Stomach (tissue), 9 donors: ENCODE data around the gene BRPF1. TPM values are rescaled to one million over a fixed set of nuclear protein-coding genes. Genes with fewer than 3 reads are reported as not detected.

Source experiments
- DNase-seq, 2 donors: peaks; one replicate each; pipeline versions ENCODE4 v3.0.0 to v3.0.0-alpha.2; 2013 to 2019
- H3K27ac ChIP-seq, 5 donors: fragments of 200-600 bp in 4 of 5; sonication (generic) in 4 of 5; one replicate each; pipeline ENCODE4 v1.5.1; 2013 to 2019; ENCODE audit warnings: mild to moderate bottlenecking in 1 of 5, moderate library complexity in 1 of 5
- H3K27me3 ChIP-seq, 3 donors: fragments of 200-600 bp; sonication (generic); one replicate each; pipeline ENCODE4 v1.5.1; 2017 to 2019; ENCODE audit warnings: mixed run types in 1 of 3
- H3K36me3 ChIP-seq, 4 donors: fragments of 200-600 bp; sonication (generic); 1 replicate in 3 of 4; 2 replicates in 1 of 4; pipeline ENCODE4 v1.5.1; 2016 to 2019
- H3K4me1 ChIP-seq, 4 donors: fragments of 200-600 bp; sonication (generic); one replicate each; pipeline ENCODE4 v1.5.1; 2016 to 2019
- H3K4me3 ChIP-seq, 4 donors: fragments of 200-600 bp; sonication (generic) in 3 of 4; one replicate each; pipeline ENCODE4 v1.5.1; 2016 to 2019; ENCODE audit warnings: mild to moderate bottlenecking in 1 of 4
- H3K9me3 ChIP-seq, 4 donors: fragments of 200-600 bp; sonication (generic); one replicate each; pipeline ENCODE4 v1.5.1; 2016 to 2019
- CTCF ChIP-seq, 7 experiments: fragments of 450-650 bp in 4 of 7; fragments of 200-600 bp in 3 of 7; sonication (generic) in 3 of 7; IDR thresholded peaks; one replicate each; pipeline ENCODE4 v1.5.1; 2016 to 2019; ENCODE audit warnings: antibody characterized with exemption in 7 of 7, control low read depth in 2 of 7, mild to moderate bottlenecking in 1 of 7
- EP300 ChIP-seq: sonication (generic); formaldehyde crosslinking; IDR thresholded peaks from one replicate; pipeline ENCODE4 v1.6.1; 2017; ENCODE audit warnings: antibody characterized with exemption
- POLR2A ChIP-seq, 4 donors: fragments of 450-650 bp; IDR thresholded peaks; one replicate each; pipeline ENCODE4 v1.6.1; 2016; ENCODE audit warnings: antibody characterized with exemption in 4 of 4, control low read depth in 2 of 4, mild to moderate bottlenecking in 1 of 4, moderate library complexity in 1 of 4
- POLR2AphosphoS5 ChIP-seq, 3 donors: sonication (generic); formaldehyde crosslinking; IDR thresholded peaks; one replicate each; pipeline ENCODE4 v1.6.1; 2016; ENCODE audit warnings: antibody characterized with exemption in 3 of 3
- WGBS, 5 donors: extraction: QIAGEN DNeasy Blood & Tissue Kit in 3 of 5; methylation state at CpG; one replicate each; pipeline versions ENCODE4 v1.1.5 to v1.1.7; 2013 to 2018; 5-methylcytosine and 5-hydroxymethylcytosine counted together
- intact Hi-C: fragments of 100-400 bp; cut with DNase I; formaldehyde crosslinking; loops from one replicate; pipeline ENCODE4 v1.15.1; 2023; ENCODE audit warnings: low total_unique reads
- polyA plus RNA-seq, 3 donors: library from polyadenylated mRNA; stranded (reverse); fragments of 200-250 nt; gene quantifications; one replicate each; pipeline ENCODE4 v1.2.3, GENCODE V29; 2013
- total RNA-seq, 5 donors: library from RNA; depleted of rRNA; stranded (reverse); fragments of >200 nt; gene quantifications; one replicate each; pipeline versions ENCODE4 v1.1.0 to v1.2.3, GENCODE V29; 2014 to 2016
- donor health status: healthy with polysubstance abuse.
- donor health status: Bipolar disorder and iron deficiency.
- donor health status: healthy.

Gene BRPF1
- total and polyA plus RNA-seq, 8 donors: 4.1 to 53.6 (median 11.1) TPM

GRCh38 chr3:9750556-9751411 lies 19.2 kb downstream of the BRPF1 start:
- H3K9me3 ChIP-seq: no peaks in the 10 kb centered on the region
- peak in 1 of 2 donors; percentile 42 for DNase-seq
- H3K27ac ChIP-seq: peak overlapping the region; percentile 68 to 92 (median 89)
- TF ChIP-seq CTCF (IDR thresholded peaks at IDR 0.05) (no peak), POLR2AphosphoS5 (IDR thresholded peaks at IDR 0.05) (no peak), POLR2A (IDR thresholded peaks at IDR 0.05) (no peak), EP300 (no peak)
- no peaks in the 10 kb centered on the region for H3K27me3 ChIP-seq
- WGBS, 5 donors: 29 to 34% (median 31%) methylated on average over 16 to 17 of the region's 17 CpGs
- peaks cover 18 to 48% (median 36%) of the 10 kb centered on the region in 4 donors for H3K4me1 ChIP-seq
- peak overlapping the region; percentile 64 to 81 (median 70) for H3K4me3 ChIP-seq
- intact Hi-C loops: no loop called here
- peaks cover 31 to 71% (median 67%) of the 10 kb centered on the region in 4 donors for H3K36me3 ChIP-seq

- Histone ChIP-seq H3K36me3 (peaks cover 51 to 81% (median 77%) of the 10 kb centered on the region in 4 donors), H3K9me3 (no peaks in the 10 kb centered on the region), H3K27ac (peak overlapping the region in 4 of 5 donors; percentile 2 to 50 (median 35)), H3K27me3 (no peaks in the 10 kb centered on the region), H3K4me1 (peaks cover 12 to 35% (median 29%) of the 10 kb centered on the region in 4 donors), H3K4me3 (no peak overlapping the region)
- WGBS, 5 donors: 50 to 79% (median 74%) methylated on average over 7 to 8 of the region's 8 CpGs
- TF ChIP-seq POLR2AphosphoS5 (IDR thresholded peaks at IDR 0.05) (no peak), POLR2A (IDR thresholded peaks at IDR 0.05) (no peak), CTCF (IDR thresholded peaks at IDR 0.05) (no peak), EP300 (no peak)
- DNase-seq: no peak
- intact Hi-C loops: no loop called here
Observed at GRCh38 chr3:9754678-9755077, 23.1 kb downstream of the BRPF1 start.

- Histone ChIP-seq H3K9me3 (no peaks in the 10 kb centered on the region), H3K27me3 (no peaks in the 10 kb centered on the region), H3K4me3 (no peak overlapping the region), H3K27ac (no peak overlapping the region), H3K4me1 (peaks cover 0 to 14% (median 9%) of the 10 kb centered on the region in 4 donors), H3K36me3 (peaks cover 50 to 98% (median 94%) of the 10 kb centered on the region in 4 donors)
- no peak for DNase-seq
- 90 to 93% (median 91%) methylated on average over 13 of the region's 13 CpGs for WGBS, 5 donors
- intact Hi-C loops: no loop called here
- TF ChIP-seq POLR2A (IDR thresholded peaks at IDR 0.05) (no peak), POLR2AphosphoS5 (IDR thresholded peaks at IDR 0.05) (no peak), EP300 (no peak), CTCF (IDR thresholded peaks at IDR 0.05) (no peak)
Observed at GRCh38 chr3:9757427-9757826, 25.9 kb downstream of the BRPF1 start.

GRCh38 chr3:9760779-9761505 lies 29.4 kb downstream of the BRPF1 start:
- no peak for DNase-seq
- intact Hi-C loops: no loop called here
- H3K9me3 ChIP-seq: no peaks in the 10 kb centered on the region
- TF ChIP-seq EP300 (no peak), POLR2A (IDR thresholded peaks at IDR 0.05) (no peak), CTCF (IDR thresholded peaks at IDR 0.05) (no peak), POLR2AphosphoS5 (IDR thresholded peaks at IDR 0.05) (no peak)
- 91 to 97% (median 95%) methylated on average over 10 of the region's 10 CpGs for WGBS, 5 donors
- no peaks in the 10 kb centered on the region for H3K27me3 ChIP-seq
- no peak overlapping the region for H3K4me3 ChIP-seq
- H3K4me1 ChIP-seq: no peaks in the 10 kb centered on the region
- H3K36me3 ChIP-seq: peaks cover 42 to 93% (median 80%) of the 10 kb centered on the region in 4 donors
- H3K27ac ChIP-seq: no peak overlapping the region
